ENCODE measurements around the gene SCN9A.

- TF ChIP-seq CTCF (IDR thresholded peaks at IDR 0.05) (no peak), POLR2A (IDR thresholded peaks at IDR 0.05) (no peak), EP300 (IDR thresholded peaks at IDR 0.05) (no peak), POLR2AphosphoS5 (IDR thresholded peaks at IDR 0.05) (no peak)
These were observed 217.2 kb downstream of the SCN9A start for GRCh38 chr2:166158546-166158945.

Data from upper lobe of left lung (tissue), 4 donors.